Loucy (cell line): Measurements from ENCODE around the gene AGAP1.

Source experiments
- CTCF ChIP-seq: fragments of 200-600 bp; sonication (generic); conservative IDR thresholded peaks from 2 replicates; pipeline ENCODE4 v1.5.1; 2014; ENCODE audit warnings: mild to moderate bottlenecking, antibody characterized with exemption, low read length
- EZH2phosphoT487 ChIP-seq: fragments of 200-600 bp; IDR thresholded peaks from 2 replicates; pipeline ENCODE4 v1.6.1; 2018; ENCODE audit warnings: antibody characterized with exemption, mild to moderate bottlenecking, moderate library complexity, borderline replicate concordance

DNA sequence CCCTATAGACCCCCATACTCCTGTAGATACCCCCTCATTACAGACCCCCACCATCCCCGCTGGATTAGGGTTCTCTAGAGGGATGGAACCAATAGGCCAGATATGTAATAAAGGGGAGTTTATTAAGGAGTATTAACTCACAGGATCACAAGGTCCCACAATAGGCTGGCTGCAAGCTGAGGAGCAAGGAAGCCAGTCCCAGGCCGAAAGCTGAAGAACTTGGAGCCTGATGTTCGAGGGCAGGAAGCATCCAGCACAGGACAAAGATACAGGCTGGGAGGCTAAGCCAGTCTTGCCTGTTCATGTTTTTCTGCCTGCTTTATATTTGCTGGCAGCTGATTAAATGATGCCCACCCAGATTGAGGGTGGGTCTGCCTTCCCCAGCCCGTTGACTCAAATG is 106.6 kb downstream of the AGAP1 start:
- no peak for TF ChIP-seq CTCF
- no peak for TF ChIP-seq EZH2phosphoT487
